ENCODE data around the gene EBF3.

Gene EBF3

DNA sequence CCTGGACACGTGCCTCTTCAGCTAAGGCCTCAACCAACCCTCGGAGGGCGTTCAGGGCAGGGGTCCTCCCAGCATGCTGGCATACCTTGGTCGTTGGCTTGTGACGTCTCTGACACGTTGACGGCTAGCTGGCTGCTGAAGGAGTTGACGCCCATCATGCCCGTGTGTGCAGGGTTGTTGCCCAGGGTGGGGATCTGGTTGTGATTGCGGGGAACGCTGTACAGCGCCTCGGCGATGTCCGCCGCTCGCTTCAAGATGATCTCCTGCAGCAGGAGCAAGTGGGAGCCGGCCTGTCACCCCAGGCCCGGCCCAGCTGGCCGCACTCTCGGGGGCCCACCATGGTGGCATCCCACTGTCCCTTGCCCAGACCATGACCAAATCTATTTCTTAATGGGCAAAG is 122.0 kb downstream of the EBF3 start:
- Histone ChIP-seq H3K79me1 (replicated peaks; ENCODE audit: low read length, poor library complexity, severe bottlenecking) (no peaks in the 10 kb centered on the region), H2AFZ (ENCODE audit: low read depth, low read length) (no peak overlapping the region), H3K4me2 (ENCODE audit: low read length, poor library complexity, severe bottlenecking) (no peak overlapping the region), H2AK5ac (ENCODE audit: low read length, severe bottlenecking) (no peak overlapping the region), H2BK12ac (ENCODE audit: low read length in 2 of 2) (no peak overlapping the region), H3K9me3 (ENCODE audit: control insufficient read depth, low read length) (no peaks in the 10 kb centered on the region), H2BK15ac (ENCODE audit: low read depth, poor library complexity, severe bottlenecking) (no peak overlapping the region), H4K8ac (ENCODE audit: low read length) (no peak overlapping the region), H3K27me3 (ENCODE audit: control insufficient read depth in 1 of 2, insufficient read depth in 1 of 2, low read length in 2 of 2) (no peaks in the 10 kb centered on the region), H3K4me1 (ENCODE audit: control insufficient read depth, insufficient read depth, low read depth, low read length) (no peaks in the 10 kb centered on the region), H4K91ac (ENCODE audit: low read length) (peak overlapping the region; percentile 28), H2BK5ac (ENCODE audit: low read depth, low read length, poor library complexity, severe bottlenecking) (no peak overlapping the region), H3K4me3 (ENCODE audit: insufficient read depth in 1 of 2, low read depth in 1 of 2, low read length in 2 of 2) (no peak overlapping the region), H3K9ac (ENCODE audit: low read length) (no peak overlapping the region), H3K27ac (ENCODE audit: low read length, poor library complexity, severe bottlenecking) (no peak overlapping the region), H3K36me3 (ENCODE audit: control insufficient read depth in 1 of 2, insufficient read depth in 2 of 2, low read depth in 1 of 2, low read length in 2 of 2) (peaks cover 5 to 99% of the 10 kb centered on the region in 2 experiments), H3K23ac (ENCODE audit: low read length in 2 of 2) (no peak overlapping the region), H2BK120ac (ENCODE audit: low read depth, low read length) (no peak overlapping the region), H3K4ac (ENCODE audit: low read depth in 1 of 2, low read length in 2 of 2) (no peak overlapping the region), H3K18ac (ENCODE audit: low read depth in 1 of 2, low read length in 2 of 2) (no peak overlapping the region), H3K14ac (ENCODE audit: low read length in 2 of 2) (no peak overlapping the region)
- 95% methylated on average over 21 of the region's 21 CpGs for WGBS
- no peak for DNase-seq

DNA sequence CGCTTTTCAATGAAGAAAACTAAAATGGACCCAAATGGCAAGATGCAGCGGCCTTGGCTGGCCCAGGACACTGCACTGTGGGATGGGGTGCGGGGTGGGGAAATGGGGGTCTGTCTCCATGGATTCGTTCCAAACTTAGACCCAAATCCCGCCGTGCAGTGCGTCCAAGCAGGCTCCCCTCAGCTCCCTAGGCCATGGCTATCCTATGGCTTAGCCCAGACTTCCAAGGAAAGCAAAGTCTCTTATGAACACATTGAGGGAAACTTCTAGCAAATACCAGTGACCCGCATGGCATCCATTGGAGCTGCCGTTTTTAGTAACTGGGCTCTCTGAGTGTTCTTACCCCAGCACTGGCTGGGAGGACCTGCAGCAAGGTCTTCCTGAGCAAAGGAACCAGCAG is 122.5 kb downstream of the EBF3 start:
- DNase-seq = no peak
- no peaks in the 10 kb centered on the region for H3K27me3 ChIP-seq (ENCODE audit: control insufficient read depth in 1 of 2, insufficient read depth in 1 of 2, low read length in 2 of 2)
- H2BK15ac ChIP-seq (ENCODE audit: low read depth, poor library complexity, severe bottlenecking) = no peak overlapping the region
- H3K9ac ChIP-seq (ENCODE audit: low read length) = no peak overlapping the region
- H4K91ac ChIP-seq (ENCODE audit: low read length) = no peak overlapping the region
- WGBS = 93% methylated on average over 9 of the region's 9 CpGs
- no peak overlapping the region for H3K14ac ChIP-seq (ENCODE audit: low read length in 2 of 2)
- no peak overlapping the region for H3K18ac ChIP-seq (ENCODE audit: low read depth in 1 of 2, low read length in 2 of 2)
- H4K8ac ChIP-seq (ENCODE audit: low read length) = no peak overlapping the region
- H3K4ac ChIP-seq (ENCODE audit: low read depth in 1 of 2, low read length in 2 of 2) = no peak overlapping the region
- H3K27ac ChIP-seq (ENCODE audit: low read length, poor library complexity, severe bottlenecking) = no peak overlapping the region
- no peak overlapping the region for H2AK5ac ChIP-seq (ENCODE audit: low read length, severe bottlenecking)
- no peak overlapping the region for H2BK5ac ChIP-seq (ENCODE audit: low read depth, low read length, poor library complexity, severe bottlenecking)
- H3K4me3 ChIP-seq (ENCODE audit: insufficient read depth in 1 of 2, low read depth in 1 of 2, low read length in 2 of 2) = no peak overlapping the region
- H3K79me1 ChIP-seq (replicated peaks; ENCODE audit: low read length, poor library complexity, severe bottlenecking) = no peaks in the 10 kb centered on the region
- H2AFZ ChIP-seq (ENCODE audit: low read depth, low read length) = no peak overlapping the region
- peaks cover 5 to 99% of the 10 kb centered on the region in 2 experiments for H3K36me3 ChIP-seq (ENCODE audit: control insufficient read depth in 1 of 2, insufficient read depth in 2 of 2, low read depth in 1 of 2, low read length in 2 of 2)
- no peak overlapping the region for H2BK120ac ChIP-seq (ENCODE audit: low read depth, low read length)
- no peak overlapping the region for H3K23ac ChIP-seq (ENCODE audit: low read length in 2 of 2)
- no peaks in the 10 kb centered on the region for H3K9me3 ChIP-seq (ENCODE audit: control insufficient read depth, low read length)
- no peak overlapping the region for H2BK12ac ChIP-seq (ENCODE audit: low read length in 2 of 2)
- H3K4me2 ChIP-seq (ENCODE audit: low read length, poor library complexity, severe bottlenecking) = no peak overlapping the region
- H3K4me1 ChIP-seq (ENCODE audit: control insufficient read depth, insufficient read depth, low read depth, low read length) = no peaks in the 10 kb centered on the region

DNA sequence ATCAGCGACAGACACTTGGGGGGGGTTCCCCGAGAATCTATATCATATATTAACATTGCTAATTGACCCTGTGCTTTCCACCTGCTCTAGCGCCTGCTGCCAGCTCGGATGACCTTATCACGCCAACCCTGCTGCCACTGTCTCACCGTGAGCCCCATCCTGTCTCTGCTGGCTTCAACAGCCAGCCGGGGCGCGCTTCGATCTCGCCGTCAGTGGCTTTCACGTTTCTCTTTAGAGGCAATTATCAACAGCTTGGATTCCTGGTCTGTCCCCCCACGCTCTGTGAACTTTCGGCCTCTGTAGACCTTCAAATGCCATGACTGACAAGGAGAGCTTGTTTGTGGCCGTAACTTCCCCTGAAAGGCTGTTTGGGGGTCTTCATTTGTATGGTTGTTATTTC is 123.0 kb downstream of the EBF3 start:
- H2BK15ac ChIP-seq (ENCODE audit: low read depth, poor library complexity, severe bottlenecking) = no peak overlapping the region
- H2AK5ac ChIP-seq (ENCODE audit: low read length, severe bottlenecking) = no peak overlapping the region
- H4K91ac ChIP-seq (ENCODE audit: low read length) = no peak overlapping the region
- no peak for DNase-seq
- no peaks in the 10 kb centered on the region for H3K4me1 ChIP-seq (ENCODE audit: control insufficient read depth, insufficient read depth, low read depth, low read length)
- H2BK120ac ChIP-seq (ENCODE audit: low read depth, low read length) = no peak overlapping the region
- H2AFZ ChIP-seq (ENCODE audit: low read depth, low read length) = no peak overlapping the region
- no peak overlapping the region for H2BK5ac ChIP-seq (ENCODE audit: low read depth, low read length, poor library complexity, severe bottlenecking)
- 95% methylated on average over 16 of the region's 16 CpGs for WGBS
- H3K18ac ChIP-seq (ENCODE audit: low read depth in 1 of 2, low read length in 2 of 2) = no peak overlapping the region
- H3K36me3 ChIP-seq (ENCODE audit: control insufficient read depth in 1 of 2, insufficient read depth in 2 of 2, low read depth in 1 of 2, low read length in 2 of 2) = peaks cover 5 to 99% of the 10 kb centered on the region in 2 experiments
- H3K27me3 ChIP-seq (ENCODE audit: control insufficient read depth in 1 of 2, insufficient read depth in 1 of 2, low read length in 2 of 2) = no peaks in the 10 kb centered on the region
- no peak overlapping the region for H3K23ac ChIP-seq (ENCODE audit: low read length in 2 of 2)
- no peak overlapping the region for H3K14ac ChIP-seq (ENCODE audit: low read length in 2 of 2)
- no peak overlapping the region for H3K4ac ChIP-seq (ENCODE audit: low read depth in 1 of 2, low read length in 2 of 2)
- H3K9me3 ChIP-seq (ENCODE audit: control insufficient read depth, low read length) = no peaks in the 10 kb centered on the region
- no peak overlapping the region for H3K27ac ChIP-seq (ENCODE audit: low read length, poor library complexity, severe bottlenecking)
- H2BK12ac ChIP-seq (ENCODE audit: low read length in 2 of 2) = no peak overlapping the region
- H4K8ac ChIP-seq (ENCODE audit: low read length) = no peak overlapping the region
- no peak overlapping the region for H3K4me3 ChIP-seq (ENCODE audit: insufficient read depth in 1 of 2, low read depth in 1 of 2, low read length in 2 of 2)
- no peak overlapping the region for H3K4me2 ChIP-seq (ENCODE audit: low read length, poor library complexity, severe bottlenecking)
- no peak overlapping the region for H3K9ac ChIP-seq (ENCODE audit: low read length)
- no peaks in the 10 kb centered on the region for H3K79me1 ChIP-seq (replicated peaks; ENCODE audit: low read length, poor library complexity, severe bottlenecking)

DNA sequence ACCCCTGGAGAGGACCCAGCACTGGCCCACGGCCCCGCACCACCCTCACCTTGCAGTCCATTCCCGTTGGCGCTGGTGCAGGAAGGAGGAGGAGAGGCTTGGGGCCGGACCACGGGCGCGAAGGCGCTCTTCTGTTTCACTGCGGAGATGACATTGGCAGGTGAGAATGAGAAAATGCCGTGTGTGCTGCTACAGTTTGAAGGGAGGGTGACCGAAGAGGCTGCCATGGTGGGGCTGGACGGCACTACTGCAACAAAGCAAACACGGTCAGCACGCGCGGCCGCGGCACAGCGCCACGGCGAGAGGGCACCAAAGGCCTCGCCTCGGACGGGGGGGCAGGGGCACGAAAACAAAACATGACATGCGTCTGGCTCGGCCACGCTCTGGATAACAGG is 123.9 kb downstream of the EBF3 start:
- H3K27ac ChIP-seq (ENCODE audit: low read length, poor library complexity, severe bottlenecking) = no peak overlapping the region
- H4K91ac ChIP-seq (ENCODE audit: low read length) = no peak overlapping the region
- H4K8ac ChIP-seq (ENCODE audit: low read length) = no peak overlapping the region
- H2BK12ac ChIP-seq (ENCODE audit: low read length in 2 of 2) = no peak overlapping the region
- no peak overlapping the region for H2BK5ac ChIP-seq (ENCODE audit: low read depth, low read length, poor library complexity, severe bottlenecking)
- no peak overlapping the region for H2AK5ac ChIP-seq (ENCODE audit: low read length, severe bottlenecking)
- no peak for DNase-seq
- no peak overlapping the region for H2BK15ac ChIP-seq (ENCODE audit: low read depth, poor library complexity, severe bottlenecking)
- WGBS = 95% methylated on average over 27 of the region's 29 CpGs
- no peaks in the 10 kb centered on the region for H3K9me3 ChIP-seq (ENCODE audit: control insufficient read depth, low read length)
- no peak overlapping the region for H2BK120ac ChIP-seq (ENCODE audit: low read depth, low read length)
- H3K23ac ChIP-seq (ENCODE audit: low read length in 2 of 2) = no peak overlapping the region
- H3K18ac ChIP-seq (ENCODE audit: low read depth in 1 of 2, low read length in 2 of 2) = no peak overlapping the region
- H3K4me3 ChIP-seq (ENCODE audit: insufficient read depth in 1 of 2, low read depth in 1 of 2, low read length in 2 of 2) = no peak overlapping the region
- peaks cover 5 to 99% of the 10 kb centered on the region in 2 experiments for H3K36me3 ChIP-seq (ENCODE audit: control insufficient read depth in 1 of 2, insufficient read depth in 2 of 2, low read depth in 1 of 2, low read length in 2 of 2)
- H2AFZ ChIP-seq (ENCODE audit: low read depth, low read length) = no peak overlapping the region
- H3K9ac ChIP-seq (ENCODE audit: low read length) = no peak overlapping the region
- no peak overlapping the region for H3K14ac ChIP-seq (ENCODE audit: low read length in 2 of 2)
- no peaks in the 10 kb centered on the region for H3K27me3 ChIP-seq (ENCODE audit: control insufficient read depth in 1 of 2, insufficient read depth in 1 of 2, low read length in 2 of 2)
- no peak overlapping the region for H3K4me2 ChIP-seq (ENCODE audit: low read length, poor library complexity, severe bottlenecking)
- H3K79me1 ChIP-seq (replicated peaks; ENCODE audit: low read length, poor library complexity, severe bottlenecking) = no peaks in the 10 kb centered on the region
- H3K4ac ChIP-seq (ENCODE audit: low read depth in 1 of 2, low read length in 2 of 2) = no peak overlapping the region
- no peaks in the 10 kb centered on the region for H3K4me1 ChIP-seq (ENCODE audit: control insufficient read depth, insufficient read depth, low read depth, low read length)
